ENCODE data around the gene MEIS2.

MEIS2 gene

GRCh38 chr15:36959746-36960145 lies 140.6 kb downstream of the MEIS2 start:
- no peak for DNase-seq

GRCh38 chr15:36958606-36959005 lies 141.7 kb downstream of the MEIS2 start:
- DNase-seq, result no peak

GRCh38 chr15:36954486-36954885 lies 145.9 kb downstream of the MEIS2 start:
- DNase-seq, result no peak

GRCh38 chr15:36953346-36953745 lies 147.0 kb downstream of the MEIS2 start:
- no peak for DNase-seq

- peak; percentile 37 for DNase-seq
Observed at GRCh38 chr15:36951731-36952247, 148.6 kb downstream of the MEIS2 start.

GRCh38 chr15:36950371-36950770 lies 150.0 kb downstream of the MEIS2 start:
- DNase-seq, result no peak

GRCh38 chr15:36948982-36949381 lies 151.4 kb downstream of the MEIS2 start:
- no peak for DNase-seq

- no peak for DNase-seq
Observed at GRCh38 chr15:36947035-36947719, 153.2 kb downstream of the MEIS2 start.

GRCh38 chr15:36944442-36944841 lies 155.9 kb downstream of the MEIS2 start:
- no peak for DNase-seq

- DNase-seq, result no peak
Observed at GRCh38 chr15:36943508-36944361, 156.6 kb downstream of the MEIS2 start.

- DNase-seq, result no peak
Observed at GRCh38 chr15:36942248-36942827, 158.0 kb downstream of the MEIS2 start.

GRCh38 chr15:36941798-36942197 lies 158.6 kb downstream of the MEIS2 start:
- no peak for DNase-seq

- DNase-seq, result no peak
Observed at GRCh38 chr15:36940636-36941260, 159.6 kb downstream of the MEIS2 start.

- DNase-seq, result no peak
Observed at GRCh38 chr15:36940219-36940618, 160.1 kb downstream of the MEIS2 start.

GRCh38 chr15:36938764-36939163 lies 161.6 kb downstream of the MEIS2 start:
- DNase-seq, result no peak

GRCh38 chr15:36938131-36938530 lies 162.2 kb downstream of the MEIS2 start:
- no peak for DNase-seq

GRCh38 chr15:36936613-36937012 lies 163.7 kb downstream of the MEIS2 start:
- no peak for DNase-seq

GRCh38 chr15:36933255-36933990 lies 166.9 kb downstream of the MEIS2 start:
- no peak for DNase-seq

GRCh38 chr15:36932070-36932469 lies 168.3 kb downstream of the MEIS2 start:
- DNase-seq, result no peak

- no peak for DNase-seq
Observed at GRCh38 chr15:36931434-36931833, 168.9 kb downstream of the MEIS2 start.

- DNase-seq, result peak; percentile 17
Observed at GRCh38 chr15:36926427-36926825, 173.9 kb downstream of the MEIS2 start.

GRCh38 chr15:36925653-36926426 lies 174.5 kb downstream of the MEIS2 start:
- peak; percentile 58 for DNase-seq
